Measurements from ENCODE around the gene CARMIL1.

DNA sequence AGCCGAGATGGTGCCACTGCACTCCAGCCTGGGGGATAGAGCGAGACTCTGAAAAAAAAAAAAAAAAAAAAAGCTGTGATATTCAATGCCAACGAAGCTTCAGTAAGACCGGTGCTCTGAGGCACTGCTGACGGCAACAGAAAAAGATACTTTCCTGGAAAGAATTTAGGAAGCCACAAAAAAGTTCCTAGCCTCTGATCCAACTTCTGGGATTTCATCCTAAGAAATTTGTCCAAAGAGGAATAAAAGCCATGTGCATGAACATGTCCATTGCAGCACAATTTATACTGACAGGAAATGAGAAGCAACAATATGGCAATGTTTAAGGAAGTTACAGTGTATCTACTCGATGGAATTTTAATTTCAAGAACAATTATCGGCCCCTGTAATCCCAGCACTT, 24.5 kb upstream of the CARMIL1 start:
- no peak for TF ChIP-seq CTCF (IDR thresholded peaks at IDR 0.05)
- TF ChIP-seq POLR2A (IDR thresholded peaks at IDR 0.05), result no peak
